Heart left ventricle (tissue), 13 donors: ENCODE results near the gene BBX.

Experiments used
- POLR2A ChIP-seq, 2 donors: fragments of 450-650 bp; IDR thresholded peaks; one replicate each; pipeline ENCODE4 v1.6.1; 2017; ENCODE audit warnings: antibody characterized with exemption in 2 of 2, mild to moderate bottlenecking in 2 of 2, moderate library complexity in 2 of 2
- TF ChIP-seq, protein P1 (sequence below), 12 donors: fragments of 200-600 bp; sonication (generic) in 4 of 12; IDR thresholded peaks; one replicate each; pipeline versions ENCODE4 v1.5.0 to v1.8.0; 2018 to 2022; ENCODE audit warnings: antibody characterized with exemption in 12 of 12, mild to moderate bottlenecking in 5 of 12
- donor health status: ischemic (EF 13 %, LVEDD 7.1; RV severe dilation, severe dysfunction).
- donor health status: DM: no; HTN: yes; CAD: no.
- donor health status: DM: no; HTN: no; CAD: no.
- donor health status: ischemic (EF 25% LVEDD 6.9; RV normal size, moderate dysfunction).
- donor health status: ischemic (EF 25% LVEDD 5.7; RV mildly dilated, moderate dysfunction).
- donor health status: ischemic (EF 35%, LVEDD 5.7; RV mildly dilated, moderate dysfunction).
- donor health status: nonischemic (EF 11% LVEDD 7.7; RV severe dilation, severe dysfunction).
- donor health status: DM: yes; HTN: yes; CAD: no.
- donor health status: PGD.
- donor health status: ischemic (EF 29% LVEDD 5.4; RV normal size, mild dysfunction).
- donor health status: nonischemic (EF 23%, LVEDD 6.1; RV moderate dilation, normal function).

DNA sequence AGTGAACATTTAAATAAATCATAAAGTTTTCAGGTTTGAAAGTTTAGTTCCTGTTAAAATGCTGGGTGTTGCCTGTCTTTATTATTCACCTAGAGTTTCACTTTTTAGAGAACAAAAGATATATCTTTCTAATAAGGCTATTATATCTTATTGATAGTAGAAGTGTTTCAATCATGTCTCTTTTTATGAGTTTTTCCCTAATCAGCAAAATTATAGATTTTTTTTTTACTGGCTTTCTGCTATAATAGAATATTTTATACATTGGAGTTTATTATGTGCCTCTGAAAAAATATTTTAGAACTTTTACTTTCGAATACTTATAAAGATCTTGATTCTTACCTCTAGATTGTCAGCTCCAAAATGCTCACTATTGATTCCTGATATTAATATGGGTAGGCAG is 131.5 kb downstream of the BBX start:
- TF ChIP-seq, protein P1, sequence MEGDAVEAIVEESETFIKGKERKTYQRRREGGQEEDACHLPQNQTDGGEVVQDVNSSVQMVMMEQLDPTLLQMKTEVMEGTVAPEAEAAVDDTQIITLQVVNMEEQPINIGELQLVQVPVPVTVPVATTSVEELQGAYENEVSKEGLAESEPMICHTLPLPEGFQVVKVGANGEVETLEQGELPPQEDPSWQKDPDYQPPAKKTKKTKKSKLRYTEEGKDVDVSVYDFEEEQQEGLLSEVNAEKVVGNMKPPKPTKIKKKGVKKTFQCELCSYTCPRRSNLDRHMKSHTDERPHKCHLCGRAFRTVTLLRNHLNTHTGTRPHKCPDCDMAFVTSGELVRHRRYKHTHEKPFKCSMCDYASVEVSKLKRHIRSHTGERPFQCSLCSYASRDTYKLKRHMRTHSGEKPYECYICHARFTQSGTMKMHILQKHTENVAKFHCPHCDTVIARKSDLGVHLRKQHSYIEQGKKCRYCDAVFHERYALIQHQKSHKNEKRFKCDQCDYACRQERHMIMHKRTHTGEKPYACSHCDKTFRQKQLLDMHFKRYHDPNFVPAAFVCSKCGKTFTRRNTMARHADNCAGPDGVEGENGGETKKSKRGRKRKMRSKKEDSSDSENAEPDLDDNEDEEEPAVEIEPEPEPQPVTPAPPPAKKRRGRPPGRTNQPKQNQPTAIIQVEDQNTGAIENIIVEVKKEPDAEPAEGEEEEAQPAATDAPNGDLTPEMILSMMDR (IDR thresholded peaks at IDR 0.05): no peak
- no peak for TF ChIP-seq POLR2A (IDR thresholded peaks at IDR 0.05)
